B cell (primary cell): Measurements from ENCODE around the gene MEGF11.

Experiments used
- CTCF ChIP-seq: fragments of 200-600 bp; IDR thresholded peaks from one replicate; pipeline ENCODE4 v1.8.0; 2022; ENCODE audit warnings: antibody characterized with exemption, mild to moderate bottlenecking
- EZH2 ChIP-seq: IDR thresholded peaks from 2 replicates; pipeline ENCODE4 v1.6.1; 2012; ENCODE audit warnings: borderline replicate concordance, low read depth, mild to moderate bottlenecking, moderate library complexity, low read length; ENCODE audit not compliant: insufficient read depth, poor library complexity, severe bottlenecking

- TF ChIP-seq CTCF (no peak), EZH2 (no peak)
These were observed 235.1 kb downstream of the MEGF11 start for GRCh38 chr15:66018488-66018797.
